GM23338 (cell line): Measurements from ENCODE around the gene TRAF5. TPM values are rescaled to one million over a fixed set of nuclear protein-coding genes. Genes with fewer than 3 reads are reported as not detected.

Experiments
- ATAC-seq: fragments of 200-7000 bp; cut with Tn5 transposase; 3 replicates; pipeline ENCODE4 v1.9.1; 2020
- DNase-seq: peaks from one replicate; pipeline ENCODE4 v3.0.0-alpha.2; 2015; ENCODE audit warnings: low spot score
- H2AFZ ChIP-seq: fragments of 200-600 bp; sonication (generic); 2 replicates; pipeline ENCODE4 v1.8.0; 2016; ENCODE audit warnings: antibody characterized with exemption, mild to moderate bottlenecking, moderate library complexity
- H3F3A ChIP-seq: fragments of 200-600 bp; sonication (generic); replicated peaks from 2 replicates; pipeline ENCODE4 v1.8.0; 2017; ENCODE audit warnings: antibody characterized with exemption, mixed run types, low read depth
- H3K27ac ChIP-seq: fragments of 200-600 bp; sonication (generic); 2 replicates; pipeline ENCODE4 v1.6.1; 2016; ENCODE audit warnings: low read depth
- H3K27me3 ChIP-seq: fragments of 200-600 bp; sonication (generic); 2 replicates; pipeline ENCODE4 v1.8.0; 2016; ENCODE audit warnings: mild to moderate bottlenecking, mixed run types, moderate library complexity; ENCODE audit not compliant: insufficient read depth
- H3K36me3 ChIP-seq: fragments of 200-600 bp; sonication (generic); 2 replicates; pipeline ENCODE4 v1.8.0; 2016; ENCODE audit warnings: mild to moderate bottlenecking; ENCODE audit not compliant: insufficient read depth
- H3K4me1 ChIP-seq: fragments of 200-600 bp; sonication (generic); 2 replicates; pipeline ENCODE4 v1.8.0; 2016; ENCODE audit warnings: mild to moderate bottlenecking, moderate library complexity; ENCODE audit not compliant: insufficient read depth
- H3K4me2 ChIP-seq: fragments of 200-600 bp; sonication (generic); 2 replicates; pipeline ENCODE4 v1.7.1; 2017; ENCODE audit warnings: mixed run types
- H3K4me3 ChIP-seq: fragments of 200-600 bp; sonication (generic); 2 replicates; pipeline ENCODE4 v1.6.1; 2016; ENCODE audit warnings: mixed run types
- H3K79me2 ChIP-seq: fragments of 200-600 bp; sonication (generic); replicated peaks from 2 replicates; pipeline ENCODE4 v1.8.0; 2017; ENCODE audit warnings: mild to moderate bottlenecking; ENCODE audit not compliant: insufficient read depth
- H3K9me2 ChIP-seq: fragments of 200-600 bp; sonication (generic); 2 replicates; pipeline ENCODE4 v1.8.0; 2017; ENCODE audit not compliant: insufficient read depth
- H4K20me1 ChIP-seq: fragments of 200-600 bp; sonication (generic); replicated peaks from 2 replicates; pipeline ENCODE4 v1.8.0; 2017; ENCODE audit warnings: mild to moderate bottlenecking; ENCODE audit not compliant: insufficient read depth
- H3K27ac Mint-ChIP-seq: 2 replicates; pipeline ENCODE4 v1.8.0; 2020; ENCODE audit warnings: inconsistent platforms, mild to moderate bottlenecking, moderate library complexity, mixed read lengths
- H3K27me3 Mint-ChIP-seq: 3 replicates; pipeline ENCODE4 v1.8.0; 2022; ENCODE audit warnings: low read depth, mild to moderate bottlenecking, moderate library complexity, mixed read lengths, inconsistent platforms; ENCODE audit not compliant: insufficient read depth, poor library complexity
- H3K36me3 Mint-ChIP-seq: 3 replicates; pipeline ENCODE4 v1.8.0; 2021; ENCODE audit warnings: low read depth, mild to moderate bottlenecking, inconsistent platforms, moderate library complexity, mixed read lengths
- H3K4me1 Mint-ChIP-seq: 3 replicates; pipeline ENCODE4 v1.8.0; 2020; ENCODE audit warnings: mild to moderate bottlenecking, inconsistent platforms, mixed read lengths
- H3K4me3 Mint-ChIP-seq: 3 replicates; pipeline ENCODE4 v1.8.0; 2021; ENCODE audit warnings: moderate library complexity, mild to moderate bottlenecking, inconsistent platforms, mixed read lengths
- H3K9me3 Mint-ChIP-seq: 3 replicates; pipeline ENCODE4 v1.8.0; 2020; ENCODE audit warnings: moderate library complexity, mild to moderate bottlenecking, inconsistent platforms, mixed read lengths
- CREB1 ChIP-seq: fragments of 250-450 bp; sonication (Bioruptor Pico); IDR thresholded peaks from 2 replicates; pipeline ENCODE4 v1.5.0; 2020; ENCODE audit warnings: low read depth, mild to moderate bottlenecking, moderate library complexity
- EZH2 ChIP-seq: fragments of 200-600 bp; sonication (generic); IDR thresholded peaks from one replicate; pipeline ENCODE4 v1.8.0; 2017; ENCODE audit warnings: antibody characterized with exemption, mild to moderate bottlenecking, low read depth; ENCODE audit not compliant: unreplicated experiment
- EZH2phosphoT487 ChIP-seq: fragments of 200-600 bp; sonication (generic); IDR thresholded peaks from one replicate; pipeline ENCODE4 v1.8.1; 2018; ENCODE audit warnings: antibody characterized with exemption; ENCODE audit not compliant: unreplicated experiment
- JUNB ChIP-seq: IDR thresholded peaks from one replicate; pipeline ENCODE4 v1.6.1; 2016; ENCODE audit warnings: antibody characterized with exemption; ENCODE audit not compliant: unreplicated experiment
- NANOG ChIP-seq: IDR thresholded peaks from 2 replicates; pipeline ENCODE4 v1.6.1; 2016; ENCODE audit warnings: antibody characterized with exemption, borderline replicate concordance
- STAT1 ChIP-seq: IDR thresholded peaks from one replicate; pipeline ENCODE4 v1.6.1; 2016; ENCODE audit warnings: antibody characterized with exemption; ENCODE audit not compliant: unreplicated experiment
- ZNF114 ChIP-seq: fragments of 250-450 bp; sonication (Bioruptor Pico); IDR thresholded peaks from 2 replicates; pipeline ENCODE4 v1.5.0; 2020; ENCODE audit warnings: mild to moderate bottlenecking, moderate library complexity
- ZNF331 ChIP-seq: fragments of 250-450 bp; sonication (Bioruptor Pico); IDR thresholded peaks from 2 replicates; pipeline ENCODE4 v1.5.0; 2020; ENCODE audit warnings: low read depth, mild to moderate bottlenecking, moderate library complexity
- polyA plus RNA-seq: library from polyadenylated mRNA; unstranded; fragments of >200 nt; fragmentation: Nextera tagmentation; extraction: Ambion mirVana; gene quantifications from 2 replicates; pipeline ENCODE4 v1.2.1, GENCODE V29; 2016
- total RNA-seq: library from RNA; depleted of rRNA; stranded (reverse); fragments of >200 nt; shearing (Covaris generic); gene quantifications from 2 replicates; pipeline ENCODE4 v1.2.3, GENCODE V29; 2014
- TF ChIP-seq, protein P1 (sequence below): fragments of 250-450 bp; sonication (Bioruptor Pico); IDR thresholded peaks from 2 replicates; pipeline ENCODE4 v1.5.0; 2020; ENCODE audit warnings: mild to moderate bottlenecking, moderate library complexity
- TF ChIP-seq, protein P2 (sequence below), 2 experiments: fragments of 200-600 bp in 1 of 2; sonication (generic) in 1 of 2; conservative IDR thresholded peaks; 2 replicates each; pipeline versions ENCODE4 v1.5.1 to v1.6.1; 2016 to 2017; ENCODE audit warnings: antibody characterized with exemption in 2 of 2, low read depth in 2 of 2, mild to moderate bottlenecking in 2 of 2, moderate library complexity in 1 of 2
- TF ChIP-seq, protein P3 (sequence below): IDR thresholded peaks from one replicate; pipeline ENCODE4 v1.6.1; 2018; ENCODE audit warnings: antibody characterized with exemption; ENCODE audit not compliant: unreplicated experiment
- TF ChIP-seq, protein P4 (sequence below): IDR thresholded peaks from 2 replicates; pipeline ENCODE4 v1.6.1; 2016; ENCODE audit warnings: antibody characterized with exemption

TRAF5 gene
- total and polyA plus RNA-seq, 2 experiments from 2014 or later, result 9.2 to 18.9 TPM

DNA sequence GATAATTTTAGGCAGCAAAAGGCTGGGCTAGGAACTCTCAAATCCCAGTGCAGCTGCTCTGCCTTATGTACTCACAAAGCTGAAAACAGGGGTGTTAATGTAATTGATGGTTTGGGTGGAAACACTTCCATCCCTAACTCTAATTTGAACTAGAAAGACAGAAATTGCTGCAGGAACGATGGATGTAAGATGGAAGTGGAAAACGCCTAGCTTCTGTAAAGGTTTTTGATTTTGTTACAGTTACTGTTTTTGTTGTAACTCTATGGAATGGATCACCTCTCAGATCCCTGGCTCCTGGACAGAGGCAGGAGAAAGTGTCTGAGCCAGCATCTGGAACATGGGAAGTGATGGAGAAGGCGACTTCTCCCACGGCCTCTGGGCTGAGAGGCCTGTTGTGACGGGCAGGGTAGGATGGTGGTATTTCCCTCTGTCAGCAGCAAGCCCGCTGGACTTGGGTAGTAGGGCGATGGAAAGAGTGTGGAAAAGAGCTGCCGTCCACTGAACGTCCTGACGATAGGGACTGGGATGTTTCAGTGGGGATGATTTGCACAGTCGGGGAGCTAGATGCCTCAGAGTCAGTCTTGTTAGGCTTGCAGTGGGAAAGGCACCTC is 1.6 kb downstream of the TRAF5 start (continued):
- TF ChIP-seq JUNB, result no peak
- TF ChIP-seq, protein P1, sequence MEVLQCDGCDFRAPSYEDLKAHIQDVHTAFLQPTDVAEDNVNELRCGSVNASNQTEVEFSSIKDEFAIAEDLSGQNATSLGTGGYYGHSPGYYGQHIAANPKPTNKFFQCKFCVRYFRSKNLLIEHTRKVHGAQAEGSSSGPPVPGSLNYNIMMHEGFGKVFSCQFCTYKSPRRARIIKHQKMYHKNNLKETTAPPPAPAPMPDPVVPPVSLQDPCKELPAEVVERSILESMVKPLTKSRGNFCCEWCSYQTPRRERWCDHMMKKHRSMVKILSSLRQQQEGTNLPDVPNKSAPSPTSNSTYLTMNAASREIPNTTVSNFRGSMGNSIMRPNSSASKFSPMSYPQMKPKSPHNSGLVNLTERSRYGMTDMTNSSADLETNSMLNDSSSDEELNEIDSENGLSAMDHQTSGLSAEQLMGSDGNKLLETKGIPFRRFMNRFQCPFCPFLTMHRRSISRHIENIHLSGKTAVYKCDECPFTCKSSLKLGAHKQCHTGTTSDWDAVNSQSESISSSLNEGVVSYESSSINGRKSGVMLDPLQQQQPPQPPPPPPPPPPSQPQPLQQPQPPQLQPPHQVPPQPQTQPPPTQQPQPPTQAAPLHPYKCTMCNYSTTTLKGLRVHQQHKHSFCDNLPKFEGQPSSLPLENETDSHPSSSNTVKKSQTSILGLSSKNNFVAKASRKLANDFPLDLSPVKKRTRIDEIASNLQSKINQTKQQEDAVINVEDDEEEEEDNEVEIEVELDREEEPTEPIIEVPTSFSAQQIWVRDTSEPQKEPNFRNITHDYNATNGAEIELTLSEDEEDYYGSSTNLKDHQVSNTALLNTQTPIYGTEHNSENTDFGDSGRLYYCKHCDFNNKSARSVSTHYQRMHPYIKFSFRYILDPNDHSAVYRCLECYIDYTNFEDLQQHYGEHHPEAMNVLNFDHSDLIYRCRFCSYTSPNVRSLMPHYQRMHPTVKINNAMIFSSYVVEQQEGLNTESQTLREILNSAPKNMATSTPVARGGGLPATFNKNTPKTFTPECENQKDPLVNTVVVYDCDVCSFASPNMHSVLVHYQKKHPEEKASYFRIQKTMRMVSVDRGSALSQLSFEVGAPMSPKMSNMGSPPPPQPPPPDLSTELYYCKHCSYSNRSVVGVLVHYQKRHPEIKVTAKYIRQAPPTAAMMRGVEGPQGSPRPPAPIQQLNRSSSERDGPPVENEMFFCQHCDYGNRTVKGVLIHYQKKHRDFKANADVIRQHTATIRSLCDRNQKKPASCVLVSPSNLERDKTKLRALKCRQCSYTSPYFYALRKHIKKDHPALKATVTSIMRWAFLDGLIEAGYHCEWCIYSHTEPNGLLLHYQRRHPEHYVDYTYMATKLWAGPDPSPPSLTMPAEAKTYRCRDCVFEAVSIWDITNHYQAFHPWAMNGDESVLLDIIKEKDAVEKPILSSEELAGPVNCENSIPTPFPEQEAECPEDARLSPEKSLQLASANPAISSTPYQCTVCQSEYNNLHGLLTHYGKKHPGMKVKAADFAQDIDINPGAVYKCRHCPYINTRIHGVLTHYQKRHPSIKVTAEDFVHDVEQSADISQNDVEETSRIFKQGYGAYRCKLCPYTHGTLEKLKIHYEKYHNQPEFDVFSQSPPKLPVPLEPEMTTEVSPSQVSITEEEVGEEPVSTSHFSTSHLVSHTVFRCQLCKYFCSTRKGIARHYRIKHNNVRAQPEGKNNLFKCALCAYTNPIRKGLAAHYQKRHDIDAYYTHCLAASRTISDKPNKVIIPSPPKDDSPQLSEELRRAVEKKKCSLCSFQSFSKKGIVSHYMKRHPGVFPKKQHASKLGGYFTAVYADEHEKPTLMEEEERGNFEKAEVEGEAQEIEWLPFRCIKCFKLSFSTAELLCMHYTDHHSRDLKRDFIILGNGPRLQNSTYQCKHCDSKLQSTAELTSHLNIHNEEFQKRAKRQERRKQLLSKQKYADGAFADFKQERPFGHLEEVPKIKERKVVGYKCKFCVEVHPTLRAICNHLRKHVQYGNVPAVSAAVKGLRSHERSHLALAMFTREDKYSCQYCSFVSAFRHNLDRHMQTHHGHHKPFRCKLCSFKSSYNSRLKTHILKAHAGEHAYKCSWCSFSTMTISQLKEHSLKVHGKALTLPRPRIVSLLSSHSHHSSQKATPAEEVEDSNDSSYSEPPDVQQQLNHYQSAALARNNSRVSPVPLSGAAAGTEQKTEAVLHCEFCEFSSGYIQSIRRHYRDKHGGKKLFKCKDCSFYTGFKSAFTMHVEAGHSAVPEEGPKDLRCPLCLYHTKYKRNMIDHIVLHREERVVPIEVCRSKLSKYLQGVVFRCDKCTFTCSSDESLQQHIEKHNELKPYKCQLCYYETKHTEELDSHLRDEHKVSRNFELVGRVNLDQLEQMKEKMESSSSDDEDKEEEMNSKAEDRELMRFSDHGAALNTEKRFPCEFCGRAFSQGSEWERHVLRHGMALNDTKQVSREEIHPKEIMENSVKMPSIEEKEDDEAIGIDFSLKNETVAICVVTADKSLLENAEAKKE (CRISPR knock-in tag), result no peak

DNA sequence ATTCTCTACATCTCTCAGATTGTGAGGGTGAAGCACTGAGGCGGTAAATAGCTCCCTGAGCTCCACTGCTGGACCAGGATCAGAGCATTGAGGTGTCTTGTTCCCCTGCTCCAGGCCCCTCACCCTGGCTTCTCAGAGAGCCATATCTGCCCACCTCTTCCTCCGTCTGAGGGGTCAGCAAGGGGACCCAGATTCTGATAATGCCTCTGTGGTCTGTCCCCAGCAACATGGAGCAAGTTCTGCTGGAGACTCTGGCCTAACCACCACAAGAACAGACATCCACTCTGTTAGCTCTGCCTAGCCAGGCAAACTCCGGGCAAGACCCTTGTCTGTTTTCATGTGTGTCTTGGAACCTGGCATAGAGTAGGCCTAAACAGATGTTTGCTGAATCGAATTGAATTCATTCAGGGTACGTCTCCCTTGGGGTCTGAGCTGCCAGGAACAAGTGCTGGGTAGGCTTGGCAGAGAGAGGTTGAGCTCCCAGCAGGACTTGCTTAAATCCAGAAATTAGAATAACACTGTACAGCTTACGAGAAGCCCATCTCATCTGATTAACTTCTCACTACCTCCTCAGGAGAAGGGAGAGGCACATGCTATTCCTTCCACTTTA is 2.3 kb downstream of the TRAF5 start:
- peaks cover 53% of the 10 kb centered on the region for H3K79me2 ChIP-seq
- no peak overlapping the region for H3K4me3 Mint-ChIP-seq
- H2AFZ ChIP-seq, result no peak overlapping the region
- H3K27me3 ChIP-seq, result peaks cover 22% of the 10 kb centered on the region
- ATAC-seq (no peak), DNase-seq (no peak)
- peaks cover 23% of the 10 kb centered on the region for H3K27me3 Mint-ChIP-seq
- no peaks in the 10 kb centered on the region for H3K9me2 ChIP-seq
- H3K4me3 ChIP-seq, result no peak overlapping the region
- peaks cover 9% of the 10 kb centered on the region for H3K36me3 Mint-ChIP-seq
- H3K9me3 Mint-ChIP-seq, result no peaks in the 10 kb centered on the region
- peaks cover 51% of the 10 kb centered on the region for H3K4me1 Mint-ChIP-seq
- H3K36me3 ChIP-seq, result no peaks in the 10 kb centered on the region
- no peaks in the 10 kb centered on the region; the same call in 1 of the 2 replicates for H4K20me1 ChIP-seq
- no peak overlapping the region for H3K4me2 ChIP-seq
- no peaks in the 10 kb centered on the region for H3F3A ChIP-seq
- peaks cover 35% of the 10 kb centered on the region for H3K4me1 ChIP-seq
- H3K27ac Mint-ChIP-seq, result no peak overlapping the region
- no peak overlapping the region for H3K27ac ChIP-seq
- TF ChIP-seq NANOG, result no peak
- TF ChIP-seq, protein P2, sequence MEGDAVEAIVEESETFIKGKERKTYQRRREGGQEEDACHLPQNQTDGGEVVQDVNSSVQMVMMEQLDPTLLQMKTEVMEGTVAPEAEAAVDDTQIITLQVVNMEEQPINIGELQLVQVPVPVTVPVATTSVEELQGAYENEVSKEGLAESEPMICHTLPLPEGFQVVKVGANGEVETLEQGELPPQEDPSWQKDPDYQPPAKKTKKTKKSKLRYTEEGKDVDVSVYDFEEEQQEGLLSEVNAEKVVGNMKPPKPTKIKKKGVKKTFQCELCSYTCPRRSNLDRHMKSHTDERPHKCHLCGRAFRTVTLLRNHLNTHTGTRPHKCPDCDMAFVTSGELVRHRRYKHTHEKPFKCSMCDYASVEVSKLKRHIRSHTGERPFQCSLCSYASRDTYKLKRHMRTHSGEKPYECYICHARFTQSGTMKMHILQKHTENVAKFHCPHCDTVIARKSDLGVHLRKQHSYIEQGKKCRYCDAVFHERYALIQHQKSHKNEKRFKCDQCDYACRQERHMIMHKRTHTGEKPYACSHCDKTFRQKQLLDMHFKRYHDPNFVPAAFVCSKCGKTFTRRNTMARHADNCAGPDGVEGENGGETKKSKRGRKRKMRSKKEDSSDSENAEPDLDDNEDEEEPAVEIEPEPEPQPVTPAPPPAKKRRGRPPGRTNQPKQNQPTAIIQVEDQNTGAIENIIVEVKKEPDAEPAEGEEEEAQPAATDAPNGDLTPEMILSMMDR (conservative IDR thresholded peaks at IDR 0.05; ENCODE audit: low read depth in 2 of 2), result no peak
- no peak for TF ChIP-seq EZH2
- TF ChIP-seq, protein P3, sequence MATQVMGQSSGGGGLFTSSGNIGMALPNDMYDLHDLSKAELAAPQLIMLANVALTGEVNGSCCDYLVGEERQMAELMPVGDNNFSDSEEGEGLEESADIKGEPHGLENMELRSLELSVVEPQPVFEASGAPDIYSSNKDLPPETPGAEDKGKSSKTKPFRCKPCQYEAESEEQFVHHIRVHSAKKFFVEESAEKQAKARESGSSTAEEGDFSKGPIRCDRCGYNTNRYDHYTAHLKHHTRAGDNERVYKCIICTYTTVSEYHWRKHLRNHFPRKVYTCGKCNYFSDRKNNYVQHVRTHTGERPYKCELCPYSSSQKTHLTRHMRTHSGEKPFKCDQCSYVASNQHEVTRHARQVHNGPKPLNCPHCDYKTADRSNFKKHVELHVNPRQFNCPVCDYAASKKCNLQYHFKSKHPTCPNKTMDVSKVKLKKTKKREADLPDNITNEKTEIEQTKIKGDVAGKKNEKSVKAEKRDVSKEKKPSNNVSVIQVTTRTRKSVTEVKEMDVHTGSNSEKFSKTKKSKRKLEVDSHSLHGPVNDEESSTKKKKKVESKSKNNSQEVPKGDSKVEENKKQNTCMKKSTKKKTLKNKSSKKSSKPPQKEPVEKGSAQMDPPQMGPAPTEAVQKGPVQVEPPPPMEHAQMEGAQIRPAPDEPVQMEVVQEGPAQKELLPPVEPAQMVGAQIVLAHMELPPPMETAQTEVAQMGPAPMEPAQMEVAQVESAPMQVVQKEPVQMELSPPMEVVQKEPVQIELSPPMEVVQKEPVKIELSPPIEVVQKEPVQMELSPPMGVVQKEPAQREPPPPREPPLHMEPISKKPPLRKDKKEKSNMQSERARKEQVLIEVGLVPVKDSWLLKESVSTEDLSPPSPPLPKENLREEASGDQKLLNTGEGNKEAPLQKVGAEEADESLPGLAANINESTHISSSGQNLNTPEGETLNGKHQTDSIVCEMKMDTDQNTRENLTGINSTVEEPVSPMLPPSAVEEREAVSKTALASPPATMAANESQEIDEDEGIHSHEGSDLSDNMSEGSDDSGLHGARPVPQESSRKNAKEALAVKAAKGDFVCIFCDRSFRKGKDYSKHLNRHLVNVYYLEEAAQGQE, result no peak
- no peak for TF ChIP-seq ZNF331 (CRISPR knock-in tag)
- TF ChIP-seq, protein P4, sequence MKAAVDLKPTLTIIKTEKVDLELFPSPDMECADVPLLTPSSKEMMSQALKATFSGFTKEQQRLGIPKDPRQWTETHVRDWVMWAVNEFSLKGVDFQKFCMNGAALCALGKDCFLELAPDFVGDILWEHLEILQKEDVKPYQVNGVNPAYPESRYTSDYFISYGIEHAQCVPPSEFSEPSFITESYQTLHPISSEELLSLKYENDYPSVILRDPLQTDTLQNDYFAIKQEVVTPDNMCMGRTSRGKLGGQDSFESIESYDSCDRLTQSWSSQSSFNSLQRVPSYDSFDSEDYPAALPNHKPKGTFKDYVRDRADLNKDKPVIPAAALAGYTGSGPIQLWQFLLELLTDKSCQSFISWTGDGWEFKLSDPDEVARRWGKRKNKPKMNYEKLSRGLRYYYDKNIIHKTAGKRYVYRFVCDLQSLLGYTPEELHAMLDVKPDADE, result no peak
- no peak for TF ChIP-seq JUNB
- TF ChIP-seq ZNF114 (CRISPR knock-in tag), result no peak
- TF ChIP-seq CREB1 (CRISPR knock-in tag), result no peak
- TF ChIP-seq EZH2phosphoT487, result no peak
- TF ChIP-seq STAT1, result no peak
